IMR-90 (cell line): ENCODE data around the gene ZNF778.

Source experiments
- CEBPB ChIP-seq: IDR thresholded peaks from 2 replicates; pipeline ENCODE4 v1.6.1; 2012; ENCODE audit warnings: low read depth, low read length, improper control_type of control experiment
- MAFK ChIP-seq: IDR thresholded peaks from 2 replicates; pipeline ENCODE4 v1.6.1; 2012; ENCODE audit warnings: low read depth, low read length, improper control_type of control experiment
- MAZ ChIP-seq: IDR thresholded peaks from 2 replicates; pipeline ENCODE4 v1.6.1; 2012; ENCODE audit warnings: low read depth, mild to moderate bottlenecking, low read length, improper control_type of control experiment, moderate library complexity, borderline replicate concordance
- POLR2A ChIP-seq: IDR thresholded peaks from 2 replicates; pipeline ENCODE4 v1.6.1; 2012; ENCODE audit warnings: mild to moderate bottlenecking, low read depth, low read length
- RAD21 ChIP-seq: IDR thresholded peaks from 2 replicates; pipeline ENCODE4 v1.6.1; 2012; ENCODE audit warnings: low read length, improper control_type of control experiment
- TF ChIP-seq, protein P1 (sequence below): conservative IDR thresholded peaks from 2 replicates; pipeline ENCODE4 v1.5.1; 2012; ENCODE audit warnings: mild to moderate bottlenecking, low read depth, low read length, improper control_type of control experiment
- TF ChIP-seq, protein P2 (sequence below): fragments of 150-350 bp; IDR thresholded peaks from 2 replicates; pipeline ENCODE4 v1.6.1; 2017; ENCODE audit warnings: mild to moderate bottlenecking, antibody characterized with exemption, low read length, low read depth

GRCh38 chr16:89192956-89193575 is 24.4 kb upstream of the ZNF778 start:
- TF ChIP-seq, protein P1, sequence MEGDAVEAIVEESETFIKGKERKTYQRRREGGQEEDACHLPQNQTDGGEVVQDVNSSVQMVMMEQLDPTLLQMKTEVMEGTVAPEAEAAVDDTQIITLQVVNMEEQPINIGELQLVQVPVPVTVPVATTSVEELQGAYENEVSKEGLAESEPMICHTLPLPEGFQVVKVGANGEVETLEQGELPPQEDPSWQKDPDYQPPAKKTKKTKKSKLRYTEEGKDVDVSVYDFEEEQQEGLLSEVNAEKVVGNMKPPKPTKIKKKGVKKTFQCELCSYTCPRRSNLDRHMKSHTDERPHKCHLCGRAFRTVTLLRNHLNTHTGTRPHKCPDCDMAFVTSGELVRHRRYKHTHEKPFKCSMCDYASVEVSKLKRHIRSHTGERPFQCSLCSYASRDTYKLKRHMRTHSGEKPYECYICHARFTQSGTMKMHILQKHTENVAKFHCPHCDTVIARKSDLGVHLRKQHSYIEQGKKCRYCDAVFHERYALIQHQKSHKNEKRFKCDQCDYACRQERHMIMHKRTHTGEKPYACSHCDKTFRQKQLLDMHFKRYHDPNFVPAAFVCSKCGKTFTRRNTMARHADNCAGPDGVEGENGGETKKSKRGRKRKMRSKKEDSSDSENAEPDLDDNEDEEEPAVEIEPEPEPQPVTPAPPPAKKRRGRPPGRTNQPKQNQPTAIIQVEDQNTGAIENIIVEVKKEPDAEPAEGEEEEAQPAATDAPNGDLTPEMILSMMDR = no peak
- no peak for TF ChIP-seq POLR2A
- TF ChIP-seq RAD21 = no peak
- no peak for TF ChIP-seq MAZ
- TF ChIP-seq CEBPB = no peak
- no peak for TF ChIP-seq MAFK
- TF ChIP-seq, protein P2, sequence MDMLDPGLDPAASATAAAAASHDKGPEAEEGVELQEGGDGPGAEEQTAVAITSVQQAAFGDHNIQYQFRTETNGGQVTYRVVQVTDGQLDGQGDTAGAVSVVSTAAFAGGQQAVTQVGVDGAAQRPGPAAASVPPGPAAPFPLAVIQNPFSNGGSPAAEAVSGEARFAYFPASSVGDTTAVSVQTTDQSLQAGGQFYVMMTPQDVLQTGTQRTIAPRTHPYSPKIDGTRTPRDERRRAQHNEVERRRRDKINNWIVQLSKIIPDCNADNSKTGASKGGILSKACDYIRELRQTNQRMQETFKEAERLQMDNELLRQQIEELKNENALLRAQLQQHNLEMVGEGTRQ = no peak
